ENCODE data around the gene ITGA11.

The ITGA11 gene

GRCh38 chr15:68447976-68448755 is 16.2 kb upstream of the ITGA11 start:
- no peak for TF ChIP-seq PAX5 (IDR thresholded peaks at IDR 0.05; ENCODE audit: insufficient read depth, low read length, severe bottlenecking)
- TF ChIP-seq SPI1 (IDR thresholded peaks at IDR 0.05; ENCODE audit: low read depth, low read length), result no peak
- TF ChIP-seq TAF1 (IDR thresholded peaks at IDR 0.05; ENCODE audit: low read depth, low read length), result no peak
- TF ChIP-seq POU2F2 (IDR thresholded peaks at IDR 0.05; ENCODE audit: low read depth, low read length), result no peak
- no peak for TF ChIP-seq POLR2A (IDR thresholded peaks at IDR 0.05; ENCODE audit: low read depth, low read length)
- TF ChIP-seq POLR2AphosphoS5 (IDR thresholded peaks at IDR 0.05; ENCODE audit: low read depth, low read length), result no peak
- FAIRE-seq, result no peak
- no peak for DNase-seq (ENCODE audit: insufficient read length, low spot score)

DNA sequence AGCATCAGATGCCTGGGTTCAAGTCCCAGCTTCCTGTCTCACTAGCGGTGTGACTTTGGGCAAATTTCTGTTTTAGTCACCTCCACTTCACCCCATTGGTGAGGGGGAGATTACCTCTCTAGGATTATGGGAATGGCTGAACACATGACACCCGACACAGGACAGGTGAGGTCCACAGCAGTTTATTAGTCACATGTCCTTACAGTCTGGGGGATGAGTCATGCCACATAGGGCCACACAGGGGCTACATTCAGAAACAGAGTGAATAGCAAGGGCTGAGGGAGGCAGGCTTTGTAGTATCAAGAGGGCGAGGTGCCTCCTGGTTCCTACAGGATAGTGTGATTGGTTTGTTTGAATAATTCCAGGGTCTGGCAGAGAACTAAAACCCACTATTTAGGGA is 15.2 kb upstream of the ITGA11 start:
- DNase-seq (ENCODE audit: insufficient read length, low spot score) (no peak), FAIRE-seq (no peak)
- TF ChIP-seq PAX5 (IDR thresholded peaks at IDR 0.05; ENCODE audit: insufficient read depth, low read length, severe bottlenecking), result no peak
- no peak for TF ChIP-seq TAF1 (IDR thresholded peaks at IDR 0.05; ENCODE audit: low read depth, low read length)

DNA sequence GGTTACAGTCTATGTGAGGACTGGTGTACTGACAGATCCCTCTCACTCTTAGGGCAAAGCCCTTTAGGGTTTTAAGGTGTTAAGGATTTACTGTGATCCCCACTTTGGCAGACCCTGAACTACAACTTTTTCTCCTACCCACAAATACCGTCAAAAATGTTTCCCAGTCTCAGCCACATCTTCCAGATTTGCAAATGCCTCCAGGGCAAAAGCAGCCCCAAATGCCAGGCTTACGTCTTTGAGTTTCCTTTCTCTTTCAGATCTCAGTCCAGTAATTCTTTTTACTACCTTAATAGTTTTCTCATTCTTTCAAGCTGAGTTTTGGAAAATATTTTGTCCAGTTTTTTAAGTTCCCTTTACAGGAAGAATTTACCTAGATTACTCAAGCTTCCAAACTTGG is 13.4 kb upstream of the ITGA11 start:
- DNase-seq (ENCODE audit: insufficient read length, low spot score) (no peak), FAIRE-seq (no peak)
- TF ChIP-seq TAF1 (IDR thresholded peaks at IDR 0.05; ENCODE audit: low read depth, low read length) (no peak), POU2F2 (IDR thresholded peaks at IDR 0.05; ENCODE audit: low read depth, low read length) (no peak), SPI1 (IDR thresholded peaks at IDR 0.05; ENCODE audit: low read depth, low read length) (no peak), PAX5 (IDR thresholded peaks at IDR 0.05; ENCODE audit: insufficient read depth, low read length, severe bottlenecking) (no peak), POLR2AphosphoS5 (IDR thresholded peaks at IDR 0.05; ENCODE audit: low read depth, low read length) (no peak), POLR2A (IDR thresholded peaks at IDR 0.05; ENCODE audit: low read depth, low read length) (no peak)

- TF ChIP-seq PAX5 (IDR thresholded peaks at IDR 0.05; ENCODE audit: insufficient read depth, low read length, severe bottlenecking) (no peak), TAF1 (IDR thresholded peaks at IDR 0.05; ENCODE audit: low read depth, low read length) (no peak), POLR2A (IDR thresholded peaks at IDR 0.05; ENCODE audit: low read depth, low read length) (no peak), POLR2AphosphoS5 (IDR thresholded peaks at IDR 0.05; ENCODE audit: low read depth, low read length) (no peak), POU2F2 (IDR thresholded peaks at IDR 0.05; ENCODE audit: low read depth, low read length) (no peak), SPI1 (IDR thresholded peaks at IDR 0.05; ENCODE audit: low read depth, low read length) (no peak)
- DNase-seq (ENCODE audit: insufficient read length, low spot score), result no peak
- FAIRE-seq, result no peak
These were observed 12.4 kb upstream of the ITGA11 start for GRCh38 chr15:68444336-68444735.

DNA sequence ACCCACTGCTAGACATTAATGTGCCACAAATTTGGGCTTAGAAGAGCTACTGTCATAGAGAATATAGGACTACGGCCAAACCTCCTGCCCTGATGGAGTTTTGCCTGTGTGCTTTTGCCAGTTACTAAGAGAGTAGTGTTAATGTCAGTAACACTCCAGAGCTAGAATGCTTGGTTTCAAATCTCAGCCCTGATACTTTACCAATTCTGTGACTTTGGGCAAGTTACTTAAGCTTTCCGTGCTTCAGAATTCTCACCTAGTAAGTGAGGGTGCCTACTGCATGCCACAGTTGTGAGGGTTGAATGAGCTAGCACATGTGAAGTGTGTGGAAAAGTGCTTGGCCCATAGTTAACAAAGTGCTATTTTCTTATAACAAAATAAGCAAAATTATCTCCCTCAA is 10.9 kb upstream of the ITGA11 start:
- TF ChIP-seq POLR2A (IDR thresholded peaks at IDR 0.05; ENCODE audit: low read depth, low read length) (no peak), PAX5 (IDR thresholded peaks at IDR 0.05; ENCODE audit: insufficient read depth, low read length, severe bottlenecking) (no peak), SPI1 (IDR thresholded peaks at IDR 0.05; ENCODE audit: low read depth, low read length) (no peak), POU2F2 (IDR thresholded peaks at IDR 0.05; ENCODE audit: low read depth, low read length) (no peak), TAF1 (IDR thresholded peaks at IDR 0.05; ENCODE audit: low read depth, low read length) (no peak), POLR2AphosphoS5 (IDR thresholded peaks at IDR 0.05; ENCODE audit: low read depth, low read length) (no peak)
- FAIRE-seq, result no peak
- DNase-seq (ENCODE audit: insufficient read length, low spot score), result no peak

DNA sequence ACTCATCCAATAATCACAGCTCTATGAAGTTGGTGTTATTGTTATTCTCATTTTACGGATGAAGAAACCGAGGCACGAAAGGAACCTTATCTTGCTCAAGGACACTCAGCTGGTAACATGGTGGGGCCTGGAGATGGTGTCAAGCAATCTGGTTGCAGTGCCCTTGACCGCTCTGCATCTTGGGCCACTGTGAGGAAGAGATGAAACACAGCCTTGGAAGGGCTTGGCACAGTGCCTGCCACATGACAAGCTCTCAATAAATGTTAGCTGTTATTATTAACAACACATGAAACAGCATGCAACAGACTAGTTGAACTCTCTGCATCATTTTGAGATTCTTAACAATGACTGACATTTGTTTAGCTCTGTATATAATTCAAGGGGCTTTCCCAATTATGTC is 10.1 kb upstream of the ITGA11 start:
- no peak for TF ChIP-seq POU2F2 (IDR thresholded peaks at IDR 0.05; ENCODE audit: low read depth, low read length)
- TF ChIP-seq POLR2AphosphoS5 (IDR thresholded peaks at IDR 0.05; ENCODE audit: low read depth, low read length), result no peak
- no peak for TF ChIP-seq POLR2A (IDR thresholded peaks at IDR 0.05; ENCODE audit: low read depth, low read length)
- TF ChIP-seq PAX5 (IDR thresholded peaks at IDR 0.05; ENCODE audit: insufficient read depth, low read length, severe bottlenecking), result no peak
- no peak for TF ChIP-seq SPI1 (IDR thresholded peaks at IDR 0.05; ENCODE audit: low read depth, low read length)
- TF ChIP-seq TAF1 (IDR thresholded peaks at IDR 0.05; ENCODE audit: low read depth, low read length), result no peak
- no peak for FAIRE-seq
- no peak for DNase-seq (ENCODE audit: insufficient read length, low spot score)

GRCh38 chr15:68441045-68441743 is 9.2 kb upstream of the ITGA11 start:
- DNase-seq (ENCODE audit: insufficient read length, low spot score), result no peak
- TF ChIP-seq POLR2A (IDR thresholded peaks at IDR 0.05; ENCODE audit: low read depth, low read length), result no peak
- TF ChIP-seq TAF1 (IDR thresholded peaks at IDR 0.05; ENCODE audit: low read depth, low read length), result no peak
- TF ChIP-seq PAX5 (IDR thresholded peaks at IDR 0.05; ENCODE audit: insufficient read depth, low read length, severe bottlenecking), result no peak
- no peak for TF ChIP-seq POLR2AphosphoS5 (IDR thresholded peaks at IDR 0.05; ENCODE audit: low read depth, low read length)
- no peak for TF ChIP-seq POU2F2 (IDR thresholded peaks at IDR 0.05; ENCODE audit: low read depth, low read length)
- TF ChIP-seq SPI1 (IDR thresholded peaks at IDR 0.05; ENCODE audit: low read depth, low read length), result no peak
- FAIRE-seq, result no peak

- TF ChIP-seq PAX5 (IDR thresholded peaks at IDR 0.05; ENCODE audit: insufficient read depth, low read length, severe bottlenecking), result no peak
- FAIRE-seq (no peak), DNase-seq (ENCODE audit: insufficient read length, low spot score) (no peak)
These were observed 8.2 kb upstream of the ITGA11 start for GRCh38 chr15:68440136-68440535.

DNA sequence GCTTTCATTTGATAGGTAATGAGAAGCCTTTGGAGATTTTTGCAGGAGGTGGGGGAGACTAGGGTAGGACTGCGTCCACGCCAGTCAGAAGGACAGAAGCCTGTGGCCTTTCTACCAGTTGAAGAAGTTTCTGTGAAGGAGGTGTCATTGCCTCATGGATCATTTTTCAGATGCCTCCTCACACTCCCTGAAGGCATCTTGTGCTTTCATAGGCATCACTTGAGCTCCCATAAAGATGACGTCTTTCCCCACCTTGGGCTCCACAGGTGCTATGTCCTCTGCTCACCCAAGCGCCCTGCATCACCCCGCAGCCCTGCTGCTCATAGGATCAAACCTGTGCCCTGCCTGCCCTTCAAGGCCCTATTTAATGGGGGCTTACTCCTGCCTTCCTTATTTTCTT is 7.5 kb upstream of the ITGA11 start:
- FAIRE-seq (no peak), DNase-seq (ENCODE audit: insufficient read length, low spot score) (no peak)
- no peak for TF ChIP-seq POLR2AphosphoS5 (IDR thresholded peaks at IDR 0.05; ENCODE audit: low read depth, low read length)
- no peak for TF ChIP-seq TAF1 (IDR thresholded peaks at IDR 0.05; ENCODE audit: low read depth, low read length)
- TF ChIP-seq SPI1 (IDR thresholded peaks at IDR 0.05; ENCODE audit: low read depth, low read length), result no peak
- TF ChIP-seq POU2F2 (IDR thresholded peaks at IDR 0.05; ENCODE audit: low read depth, low read length), result no peak
- no peak for TF ChIP-seq PAX5 (IDR thresholded peaks at IDR 0.05; ENCODE audit: insufficient read depth, low read length, severe bottlenecking)
- TF ChIP-seq POLR2A (IDR thresholded peaks at IDR 0.05; ENCODE audit: low read depth, low read length), result no peak

- FAIRE-seq (no peak), DNase-seq (ENCODE audit: insufficient read length, low spot score) (no peak)
These were observed 4.7 kb upstream of the ITGA11 start for GRCh38 chr15:68436680-68437079.

More at GRCh38 chr15:68436680-68437079, 4.7 kb upstream of the ITGA11 start:
- TF ChIP-seq POLR2A (IDR thresholded peaks at IDR 0.05; ENCODE audit: low read depth, low read length) (no peak), POU2F2 (IDR thresholded peaks at IDR 0.05; ENCODE audit: low read depth, low read length) (no peak)

Measured in GM12891 (cell line).